Activated CD8-positive, alpha-beta memory T cell treated with anti-CD3 and anti-CD28 coated beads, Interleukin-2, amount 50 U/mL, for 24 hours (primary cell): ENCODE data around the gene ANXA4.

Experiments
- DNase-seq: peaks from one replicate; pipeline ENCODE4 v3.0.0-alpha.2; 2020; ENCODE audit errors: extremely low read depth

Gene ANXA4

DNA sequence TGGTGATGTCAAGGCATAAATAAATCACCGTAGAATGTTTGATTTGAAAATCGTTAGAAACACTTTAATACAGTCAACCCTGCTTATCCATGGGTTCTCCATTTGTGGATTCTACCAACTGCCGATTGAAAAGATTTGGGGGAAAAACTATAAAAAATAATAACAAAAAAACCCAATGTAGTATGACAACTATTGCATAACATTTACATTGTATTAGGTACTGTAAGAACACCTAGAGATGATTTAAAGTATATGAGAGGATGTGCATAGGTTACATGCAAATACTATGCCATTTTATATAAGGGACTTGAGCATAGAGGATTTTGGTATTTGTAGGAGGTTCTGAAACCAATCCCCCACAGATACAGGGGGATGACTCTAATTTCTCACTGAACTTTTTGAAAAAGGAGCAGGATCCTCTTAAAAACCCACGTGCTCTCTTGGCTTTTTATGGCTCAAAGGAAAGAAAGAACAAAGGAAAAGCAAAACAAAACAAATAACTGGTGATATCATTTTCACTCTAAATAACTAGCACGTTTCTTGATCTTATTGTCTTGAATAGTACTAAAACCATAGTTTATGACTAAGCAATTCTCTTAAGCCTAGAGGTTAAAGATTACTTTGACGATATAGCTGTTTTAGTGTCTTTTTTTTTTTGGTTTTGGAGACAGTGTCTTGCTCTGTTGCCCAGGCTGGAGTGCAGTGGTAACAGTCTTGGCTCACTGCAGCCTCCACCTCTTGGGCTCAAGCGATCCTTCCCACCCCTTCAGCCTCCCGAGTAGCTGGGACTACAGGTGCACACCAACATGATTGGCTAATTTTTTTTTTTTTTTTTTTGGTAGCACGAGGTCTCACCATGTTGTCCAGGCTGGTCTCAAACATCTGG is 104.5 kb downstream of the ANXA4 start:
- DNase-seq = no peak

DNA sequence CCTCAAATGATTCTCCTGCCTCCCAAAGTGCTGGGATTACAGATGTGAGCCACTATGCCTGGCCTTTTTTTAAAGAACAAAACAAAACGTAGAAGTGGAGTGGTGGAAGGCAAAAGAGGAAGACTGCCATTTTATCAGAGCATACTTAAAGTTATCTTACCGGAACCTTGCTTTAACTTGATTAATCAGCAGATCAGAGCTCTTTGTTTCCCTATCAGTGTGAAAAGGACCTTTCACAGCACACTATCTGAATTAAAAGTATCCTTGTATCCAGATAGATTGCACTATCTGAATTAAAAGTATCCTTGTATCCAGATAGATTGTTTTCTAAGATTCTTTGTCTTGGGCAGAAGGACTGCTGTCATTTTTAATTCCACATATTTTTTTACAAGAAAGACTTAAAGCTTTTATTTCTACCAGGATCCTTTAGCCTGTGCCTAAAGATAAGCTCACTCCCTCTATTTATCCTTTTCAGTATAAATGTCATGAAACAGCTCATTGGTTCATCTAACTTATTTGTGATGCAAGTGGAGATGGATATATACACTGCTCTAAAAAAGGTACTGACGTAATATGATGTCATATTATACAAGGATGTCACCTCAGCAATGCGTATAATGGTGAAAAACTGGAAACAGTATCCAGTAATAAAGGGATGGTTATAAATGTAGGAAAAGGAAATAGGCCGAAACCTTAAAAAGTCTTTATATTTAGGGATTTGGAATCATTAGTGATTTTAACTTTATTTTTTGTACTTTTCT is 105.3 kb downstream of the ANXA4 start:
- DNase-seq = no peak

DNA sequence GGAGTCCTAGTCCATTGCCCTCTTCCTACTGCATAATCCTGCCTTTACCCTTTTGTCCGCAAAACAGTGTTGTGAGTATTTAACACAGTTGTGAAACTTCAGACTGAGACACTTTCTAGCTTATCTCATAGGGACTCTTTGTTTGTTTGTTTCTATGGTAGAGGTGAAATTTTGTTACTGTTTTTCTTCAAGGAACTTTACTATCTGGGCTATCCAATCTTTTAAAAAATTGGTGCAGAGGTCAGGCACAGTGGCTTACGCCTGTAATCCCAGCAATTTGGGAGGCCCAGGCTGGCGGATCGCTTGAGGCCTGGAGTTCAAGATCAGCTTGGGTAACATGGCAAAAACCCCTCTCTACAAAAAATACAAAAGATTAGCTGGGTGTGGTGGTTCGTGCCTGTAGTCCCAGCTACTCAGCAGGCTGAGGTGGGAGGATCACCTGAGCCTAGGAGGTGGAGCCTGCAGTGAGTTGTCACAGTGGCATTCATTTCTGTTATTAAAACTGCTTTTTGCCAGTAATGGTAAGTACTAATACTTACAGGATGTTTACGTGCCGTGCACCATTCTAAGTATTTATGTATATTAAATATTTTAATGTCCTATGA is 106.4 kb downstream of the ANXA4 start:
- DNase-seq = no peak

DNA sequence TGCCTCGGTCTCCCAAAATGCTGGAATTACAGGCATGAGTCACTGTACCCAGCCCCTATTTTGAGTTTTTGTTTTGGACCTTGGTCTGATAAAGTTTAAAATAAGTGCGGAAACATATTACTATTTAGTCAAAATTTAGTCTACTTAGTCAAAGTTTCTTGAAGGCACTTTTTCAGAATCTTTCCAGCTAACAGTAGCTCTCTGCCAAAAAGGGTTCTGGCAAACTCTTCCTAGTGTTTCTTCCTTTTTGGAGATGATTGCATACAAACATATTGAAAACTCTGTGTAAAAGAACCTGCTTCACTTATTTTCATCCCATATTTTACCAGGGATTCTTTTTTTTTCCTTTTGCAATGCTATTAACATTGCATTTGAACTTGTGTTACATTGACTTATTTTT is 116.3 kb downstream of the ANXA4 start:
- DNase-seq = no peak

DNA sequence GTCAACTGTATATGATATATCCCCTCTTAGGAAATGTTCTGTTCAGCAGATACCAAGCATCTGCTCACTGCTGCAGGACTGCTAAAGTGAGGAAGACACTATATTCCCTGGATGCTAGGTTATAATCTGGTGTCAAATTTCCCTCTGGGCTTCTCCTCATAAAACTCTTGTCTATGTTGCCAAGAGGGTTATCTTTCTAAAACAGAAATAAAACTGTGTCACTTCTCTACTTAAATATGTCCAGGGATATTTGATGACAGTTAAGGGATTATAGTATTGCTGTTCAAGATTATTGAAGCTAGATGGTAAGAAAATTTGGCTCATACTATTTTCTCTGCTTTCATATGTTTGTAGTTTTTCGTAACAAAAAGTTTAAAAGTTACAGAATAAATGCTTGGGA is 121.4 kb downstream of the ANXA4 start:
- no peak for DNase-seq
